CD4-positive, alpha-beta T cell (primary cell): ENCODE data around the gene VEGFA. TPM values are rescaled to one million over a fixed set of nuclear protein-coding genes. Genes with fewer than 3 reads are reported as not detected.

Experiments used
- ATAC-seq: fragments of 200-7000 bp; cut with Tn5 transposase; one replicate; pipeline ENCODE4 v1.10.0; 2022; ENCODE audit warnings: mild to moderate bottlenecking; ENCODE audit not compliant: poor library complexity
- CTCF ChIA-PET: fragments of 350-600 bp; sonication (Branson Sonifier 250); formaldehyde crosslinking; loops from one replicate; lab custom pipeline; 2021; ENCODE audit warnings: antibody characterized with exemption, inconsistent platforms; lab: Charles Lee
- POLR2A ChIA-PET: fragments of 350-600 bp; sonication (Branson Sonifier 250); formaldehyde crosslinking; loops from one replicate; lab custom pipeline; 2021; ENCODE audit warnings: antibody characterized with exemption, inconsistent platforms; lab: Charles Lee
- DNase-seq, 14 experiments: peaks; one replicate each; pipeline ENCODE4 v3.0.0-alpha.2; 2013 to 2020; ENCODE audit warnings: mixed read lengths in 2 of 14
- H3K27ac ChIP-seq, 2 donors: one replicate each; pipeline versions ENCODE4 v1.5.1 to v1.7.0; 2013; ENCODE audit warnings: low read length in 2 of 2, low read depth in 1 of 2, mild to moderate bottlenecking in 1 of 2
- H3K27me3 ChIP-seq, 2 experiments: 1 replicate in 1 of 2; 2 replicates in 1 of 2; pipeline versions ENCODE4 v1.6.1 to v1.7.0; 2013; ENCODE audit warnings: low read length in 2 of 2, control low read depth in 1 of 2, mild to moderate bottlenecking in 1 of 2, moderate library complexity in 1 of 2; ENCODE audit not compliant: insufficient read depth in 2 of 2, control insufficient read depth in 1 of 2
- H3K36me3 ChIP-seq: one replicate; pipeline ENCODE4 v1.6.1; 2013; ENCODE audit warnings: low read length, control low read depth; ENCODE audit not compliant: insufficient read depth
- H3K4me1 ChIP-seq: one replicate; pipeline ENCODE4 v1.6.1; 2013; ENCODE audit warnings: low read length, control low read depth; ENCODE audit not compliant: insufficient read depth
- H3K4me3 ChIP-seq: one replicate; pipeline ENCODE4 v1.5.1; 2013; ENCODE audit warnings: mild to moderate bottlenecking, low read length, moderate library complexity
- H3K9me3 ChIP-seq, 2 experiments: 1 replicate in 1 of 2; 2 replicates in 1 of 2; pipeline versions ENCODE4 v1.6.1 to v1.7.0; 2013; ENCODE audit warnings: low read length in 2 of 2, mild to moderate bottlenecking in 2 of 2, control low read depth in 1 of 2, moderate library complexity in 1 of 2; ENCODE audit not compliant: control insufficient read depth in 1 of 2, insufficient read depth in 1 of 2
- H3K27ac Mint-ChIP-seq: one replicate; pipeline ENCODE4 v1.8.0; 2020; ENCODE audit warnings: mixed read lengths
- H3K27me3 Mint-ChIP-seq: one replicate; pipeline ENCODE4 v1.8.0; 2021; ENCODE audit warnings: mixed read lengths
- H3K36me3 Mint-ChIP-seq: one replicate; pipeline ENCODE4 v1.8.0; 2021; ENCODE audit warnings: low read depth, mixed read lengths
- H3K4me1 Mint-ChIP-seq: one replicate; pipeline ENCODE4 v1.8.0; 2021; ENCODE audit warnings: low read depth, mixed read lengths
- H3K4me3 Mint-ChIP-seq: one replicate; pipeline ENCODE4 v1.8.0; 2020; ENCODE audit warnings: mild to moderate bottlenecking, mixed read lengths
- H3K9me3 Mint-ChIP-seq: one replicate; pipeline ENCODE4 v1.8.0; 2020; ENCODE audit warnings: mixed read lengths
- CTCF ChIP-seq: fragments of 200-600 bp; IDR thresholded peaks from one replicate; pipeline ENCODE4 v1.8.0; 2022; ENCODE audit warnings: antibody characterized with exemption, mild to moderate bottlenecking
- intact Hi-C, 2 experiments: fragments of 100-400 bp; cut with DNase I in 1 of 2; cut with micrococcal nuclease in 1 of 2; formaldehyde crosslinking; loops; one replicate each; pipeline versions ENCODE4 v1.15.1 to v1.9.0; 2023 to 2025; cut with DNase I, micrococcal nuclease
- total RNA-seq, 174 experiments: library from RNA in 2 of 174; stranded (reverse) in 2 of 174; gene quantifications; one replicate each; pipeline ENCODE4 v1.2.3 and lab custom pipeline; 2021 to 2026

VEGFA gene
- total RNA-seq, 2 experiments from 2014 or later = 3.5 to 3.7 TPM

DNA sequence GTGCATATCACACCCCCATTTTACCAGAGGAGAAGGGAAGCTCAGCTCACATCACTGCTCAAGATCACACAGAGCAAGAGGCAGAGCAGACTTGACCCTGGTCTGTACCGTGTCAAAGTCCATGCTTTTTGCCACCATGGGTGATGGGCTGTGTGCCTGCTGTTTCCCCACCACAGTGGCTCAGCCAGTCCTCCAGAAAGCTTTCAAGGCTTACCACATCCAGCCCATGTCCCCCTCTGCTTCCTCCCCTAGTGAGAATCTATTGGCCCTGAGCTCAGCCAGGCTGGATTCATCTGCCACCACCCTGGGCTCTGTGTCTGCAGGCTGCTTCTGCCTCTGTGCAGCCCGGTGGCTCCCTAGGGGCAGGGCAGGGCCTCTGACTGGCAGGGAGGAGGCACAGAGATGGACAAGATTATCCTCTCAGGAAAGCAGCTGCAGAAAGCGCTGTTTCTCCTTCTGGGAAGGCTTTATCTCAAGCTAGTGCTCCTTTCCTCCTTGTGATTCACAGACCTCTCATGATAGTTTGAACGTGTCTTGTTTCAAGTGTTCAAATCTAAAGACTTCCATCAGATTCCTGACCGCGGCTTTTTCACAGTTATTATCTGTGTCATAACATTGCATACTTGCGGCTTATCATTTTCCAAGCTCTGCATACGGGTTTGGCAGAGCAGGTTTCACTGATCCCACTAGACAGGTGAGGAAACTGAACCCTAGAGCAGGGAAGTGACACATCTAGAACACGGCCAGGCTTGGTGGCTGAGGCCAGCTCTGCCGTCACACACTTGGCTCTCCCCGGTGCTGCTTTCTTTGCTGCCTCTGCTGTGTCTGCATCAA lies 37.4 kb downstream of the VEGFA start:
- Histone ChIP-seq H3K9me3 (no peaks in the 10 kb centered on the region), H3K4me3 (no peak overlapping the region), H3K27me3 (no peaks in the 10 kb centered on the region), H3K27ac (no peak overlapping the region), H3K36me3 (no peaks in the 10 kb centered on the region), H3K4me1 (no peaks in the 10 kb centered on the region)
- DNase-seq = no peak
- TF ChIP-seq CTCF = no peak
- Mint-ChIP-seq H3K27ac (no peak overlapping the region), H3K27me3 (no peaks in the 10 kb centered on the region), H3K36me3 (no peaks in the 10 kb centered on the region), H3K9me3 (no peaks in the 10 kb centered on the region), H3K4me3 (no peak overlapping the region), H3K4me1 (no peaks in the 10 kb centered on the region)
- CTCF ChIA-PET = no interaction called here
- ATAC-seq = no peak
- intact Hi-C loops = no loop called here
- POLR2A ChIA-PET = no interaction called here

DNA sequence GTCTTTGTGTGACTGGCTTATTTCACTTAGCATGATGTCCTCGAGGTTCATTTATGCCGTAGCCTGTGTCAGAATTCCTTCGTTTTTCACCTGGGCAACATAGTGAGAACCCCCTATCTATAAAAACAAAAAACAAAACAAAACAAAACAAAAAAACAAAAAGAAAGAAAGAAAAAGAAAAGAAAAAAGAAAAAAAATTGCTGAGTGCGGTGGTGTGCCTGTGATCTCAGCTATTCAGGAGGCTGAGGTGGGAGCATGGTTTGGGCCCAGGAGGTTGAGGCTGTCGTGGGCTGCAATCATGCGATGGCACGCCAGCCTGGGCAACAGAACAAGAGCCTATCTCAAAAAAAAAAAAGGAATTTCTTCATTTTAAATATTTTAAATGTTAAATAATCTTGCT lies 38.4 kb downstream of the VEGFA start:
- no peaks in the 10 kb centered on the region for H3K4me1 Mint-ChIP-seq
- no peaks in the 10 kb centered on the region for H3K27me3 Mint-ChIP-seq
- no peak overlapping the region for H3K4me3 Mint-ChIP-seq
- Histone ChIP-seq H3K27ac (no peak overlapping the region), H3K36me3 (no peaks in the 10 kb centered on the region), H3K4me3 (no peak overlapping the region), H3K4me1 (peaks cover 3% of the 10 kb centered on the region), H3K9me3 (no peaks in the 10 kb centered on the region), H3K27me3 (no peaks in the 10 kb centered on the region)
- no peak for TF ChIP-seq CTCF
- POLR2A ChIA-PET = no interaction called here
- no peak for DNase-seq
- no peaks in the 10 kb centered on the region for H3K36me3 Mint-ChIP-seq
- intact Hi-C loops = no loop called here
- no peaks in the 10 kb centered on the region for H3K9me3 Mint-ChIP-seq
- H3K27ac Mint-ChIP-seq = no peak overlapping the region
- ATAC-seq = no peak
- CTCF ChIA-PET = no interaction called here

- no peak overlapping the region for H3K4me3 Mint-ChIP-seq
- POLR2A ChIA-PET = no interaction called here
- no peak overlapping the region for H3K27ac Mint-ChIP-seq
- Histone ChIP-seq H3K4me3 (no peak overlapping the region), H3K4me1 (peaks cover 4% of the 10 kb centered on the region), H3K36me3 (no peaks in the 10 kb centered on the region), H3K27ac (no peak overlapping the region), H3K9me3 (no peaks in the 10 kb centered on the region), H3K27me3 (no peaks in the 10 kb centered on the region)
- ATAC-seq (no peak), DNase-seq (no peak)
- CTCF ChIA-PET = no interaction called here
- H3K9me3 Mint-ChIP-seq = no peaks in the 10 kb centered on the region
- no peaks in the 10 kb centered on the region for H3K27me3 Mint-ChIP-seq
- intact Hi-C loops = no loop called here
- H3K36me3 Mint-ChIP-seq = no peaks in the 10 kb centered on the region
- TF ChIP-seq CTCF = no peak
- H3K4me1 Mint-ChIP-seq = no peaks in the 10 kb centered on the region
These were observed 39.6 kb downstream of the VEGFA start for GRCh38 chr6:43809417-43810305.
